Measurements from ENCODE around the gene POLR3A.

POLR3A gene

GRCh38 chr10:77969114-77969513 is 60.2 kb downstream of the POLR3A start:
- TF ChIP-seq, protein P1, sequence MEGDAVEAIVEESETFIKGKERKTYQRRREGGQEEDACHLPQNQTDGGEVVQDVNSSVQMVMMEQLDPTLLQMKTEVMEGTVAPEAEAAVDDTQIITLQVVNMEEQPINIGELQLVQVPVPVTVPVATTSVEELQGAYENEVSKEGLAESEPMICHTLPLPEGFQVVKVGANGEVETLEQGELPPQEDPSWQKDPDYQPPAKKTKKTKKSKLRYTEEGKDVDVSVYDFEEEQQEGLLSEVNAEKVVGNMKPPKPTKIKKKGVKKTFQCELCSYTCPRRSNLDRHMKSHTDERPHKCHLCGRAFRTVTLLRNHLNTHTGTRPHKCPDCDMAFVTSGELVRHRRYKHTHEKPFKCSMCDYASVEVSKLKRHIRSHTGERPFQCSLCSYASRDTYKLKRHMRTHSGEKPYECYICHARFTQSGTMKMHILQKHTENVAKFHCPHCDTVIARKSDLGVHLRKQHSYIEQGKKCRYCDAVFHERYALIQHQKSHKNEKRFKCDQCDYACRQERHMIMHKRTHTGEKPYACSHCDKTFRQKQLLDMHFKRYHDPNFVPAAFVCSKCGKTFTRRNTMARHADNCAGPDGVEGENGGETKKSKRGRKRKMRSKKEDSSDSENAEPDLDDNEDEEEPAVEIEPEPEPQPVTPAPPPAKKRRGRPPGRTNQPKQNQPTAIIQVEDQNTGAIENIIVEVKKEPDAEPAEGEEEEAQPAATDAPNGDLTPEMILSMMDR (IDR thresholded peaks at IDR 0.05; ENCODE audit: low read depth, low read length): no peak
- in situ Hi-C loops (cut with HindIII; ENCODE audit: low sequenced_read_pairs): no loop called here

GRCh38 chr10:77967611-77968022 is 61.7 kb downstream of the POLR3A start:
- TF ChIP-seq, protein P1 (IDR thresholded peaks at IDR 0.05; ENCODE audit: low read depth, low read length): no peak
- DNase-seq (ENCODE audit: low read depth, low spot score): no peak
- no peak overlapping the region for H3K4me3 ChIP-seq (ENCODE audit: low read depth, low read length)
- in situ Hi-C loops (cut with HindIII; ENCODE audit: low sequenced_read_pairs): no loop called here

More at GRCh38 chr10:77969114-77969513, 60.2 kb downstream of the POLR3A start:
- H3K4me3 ChIP-seq (ENCODE audit: low read depth, low read length): no peak overlapping the region
- DNase-seq (ENCODE audit: low read depth, low spot score): no peak

- TF ChIP-seq, protein P1 (IDR thresholded peaks at IDR 0.05; ENCODE audit: low read depth, low read length): no peak
- in situ Hi-C loops (cut with HindIII; ENCODE audit: low sequenced_read_pairs): no loop called here
- DNase-seq (ENCODE audit: low read depth, low spot score): peak; percentile 59
- H3K4me3 ChIP-seq (ENCODE audit: low read depth, low read length): no peak overlapping the region
Observed at GRCh38 chr10:77965294-77965693, 64.0 kb downstream of the POLR3A start.

DNA sequence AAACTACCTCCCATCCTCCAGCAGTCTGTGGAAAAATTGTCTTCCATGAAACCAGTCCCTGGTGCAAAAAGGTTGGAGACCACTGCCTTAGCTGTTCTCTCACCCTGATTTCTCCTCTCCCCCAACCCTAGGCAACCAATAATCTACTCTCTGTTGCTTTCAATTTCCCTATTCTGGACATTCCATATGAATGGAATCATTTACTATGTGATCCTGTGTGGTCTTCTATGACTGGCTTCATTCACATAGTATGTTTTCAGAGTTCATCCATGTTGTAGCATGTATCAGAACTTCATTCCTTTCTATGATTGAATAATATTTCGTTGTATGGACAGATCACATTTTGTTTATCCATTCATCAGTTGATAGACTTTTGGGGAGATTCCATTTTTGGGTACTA is 64.5 kb downstream of the POLR3A start:
- DNase-seq (ENCODE audit: low read depth, low spot score): no peak
- H3K4me3 ChIP-seq (ENCODE audit: low read depth, low read length): no peak overlapping the region
- in situ Hi-C loops (cut with HindIII; ENCODE audit: low sequenced_read_pairs): no loop called here
- TF ChIP-seq, protein P1 (IDR thresholded peaks at IDR 0.05; ENCODE audit: low read depth, low read length): no peak

DNA sequence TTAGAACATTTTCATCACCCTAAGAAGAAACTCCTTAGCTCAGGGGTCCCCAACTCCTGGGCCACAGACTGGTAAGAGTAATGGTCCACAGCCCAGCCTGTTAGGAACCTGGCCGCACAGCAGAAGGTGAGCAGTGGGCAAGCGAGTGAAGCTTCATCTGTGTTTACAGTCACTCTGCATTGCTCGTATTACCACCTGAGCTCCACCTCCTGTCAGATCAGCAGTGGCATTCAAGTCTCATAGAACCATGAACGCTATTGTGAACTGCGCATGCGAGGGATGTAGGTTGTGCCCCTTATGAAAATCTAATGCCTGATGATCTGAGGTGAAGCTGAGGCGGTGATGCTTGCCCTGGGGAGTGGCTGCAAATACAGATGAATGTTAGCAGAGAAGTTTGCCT is 65.4 kb downstream of the POLR3A start:
- in situ Hi-C loops (cut with HindIII; ENCODE audit: low sequenced_read_pairs): no loop called here
- TF ChIP-seq, protein P1 (IDR thresholded peaks at IDR 0.05; ENCODE audit: low read depth, low read length): no peak

DNA sequence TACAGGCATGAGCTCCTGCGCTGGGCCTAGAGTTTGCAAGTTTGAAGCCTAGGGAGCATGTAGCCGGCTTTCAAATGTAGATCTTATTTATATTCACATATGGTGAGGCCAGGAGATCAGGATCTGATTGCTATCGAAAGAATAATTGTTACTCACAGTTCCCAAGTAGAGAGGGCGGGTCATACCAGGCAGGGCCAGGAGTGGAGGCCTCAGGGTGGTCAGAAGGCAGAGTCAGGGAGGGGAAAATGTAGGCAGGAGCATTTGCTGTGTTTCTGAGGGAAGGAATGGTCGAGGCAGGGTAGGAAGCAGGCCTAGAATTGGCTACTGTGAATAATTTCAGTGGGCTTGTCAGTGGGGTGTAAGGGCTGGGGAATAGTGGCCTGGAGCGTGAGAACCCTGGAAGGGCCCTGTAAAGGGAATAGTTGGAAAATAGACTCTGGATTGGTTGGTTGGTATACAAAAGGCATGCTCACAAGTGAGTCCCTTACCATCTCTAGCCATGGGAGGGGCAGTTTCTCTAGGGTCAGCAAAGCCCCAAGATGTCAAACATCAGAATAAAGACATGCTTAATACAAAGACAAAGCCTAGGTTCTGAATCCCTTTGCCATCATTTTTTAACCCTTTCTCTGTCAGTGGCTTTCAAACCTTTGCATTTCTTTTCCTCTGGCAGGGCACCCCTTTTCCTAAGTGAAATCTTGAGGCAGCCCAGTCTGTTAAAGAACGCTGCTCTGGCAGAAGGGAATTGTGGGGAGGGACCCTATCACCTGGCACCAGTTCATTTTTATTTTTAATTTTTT is 66.8 kb downstream of the POLR3A start:
- no peak for DNase-seq (ENCODE audit: low read depth, low spot score)
- H3K4me3 ChIP-seq (ENCODE audit: low read depth, low read length): no peak overlapping the region
- in situ Hi-C loops (cut with HindIII; ENCODE audit: low sequenced_read_pairs): no loop called here
- TF ChIP-seq, protein P1 (IDR thresholded peaks at IDR 0.05; ENCODE audit: low read depth, low read length): no peak

More for the DNA sequence above, 65.4 kb downstream of the POLR3A start:
- no peak overlapping the region for H3K4me3 ChIP-seq (ENCODE audit: low read depth, low read length)
- no peak for DNase-seq (ENCODE audit: low read depth, low spot score)

All from astrocyte of the spinal cord (primary cell).